HG03103 (cell line): ENCODE results near the gene SLFNL1.

Source experiments
- ATAC-seq: cut with Tn5 transposase; IDR thresholded peaks from one replicate; pipeline ENCODE4 v1.9.1; 2021; ENCODE audit warnings: low read depth; ENCODE audit not compliant: unreplicated experiment

Gene SLFNL1

GRCh38 chr1:41021526-41022308 is at the start of gene SLFNL1:
Gene SLFNL1, minus strand, starts transcription at chr1:41021725. Its CDS starts 1,065 bp downstream, at chr1:41020660.
- ATAC-seq: no peak

GRCh38 chr1:41056907-41057306 is 35.4 kb upstream of the SLFNL1 start:
- no peak for ATAC-seq

- no peak for ATAC-seq
Measured at GRCh38 chr1:41053316-41053715, 31.8 kb upstream of the SLFNL1 start.

- no peak for ATAC-seq
Measured at GRCh38 chr1:41051022-41051421, 29.5 kb upstream of the SLFNL1 start.

GRCh38 chr1:41048540-41048939 is 27.0 kb upstream of the SLFNL1 start:
- ATAC-seq: no peak

- no peak for ATAC-seq
Measured at GRCh38 chr1:41046347-41046775, 24.8 kb upstream of the SLFNL1 start.

- ATAC-seq: no peak
Measured at GRCh38 chr1:41045740-41046139, 24.2 kb upstream of the SLFNL1 start.

GRCh38 chr1:41044187-41044586 is 22.7 kb upstream of the SLFNL1 start:
- no peak for ATAC-seq

- no peak for ATAC-seq
Measured at GRCh38 chr1:41041614-41042270, 20.2 kb upstream of the SLFNL1 start.

GRCh38 chr1:41038110-41038509 is 16.6 kb upstream of the SLFNL1 start:
- no peak for ATAC-seq

GRCh38 chr1:41037116-41037903 is 15.8 kb upstream of the SLFNL1 start:
- ATAC-seq: no peak

- ATAC-seq: no peak
Measured at GRCh38 chr1:41033272-41033671, 11.7 kb upstream of the SLFNL1 start.

- ATAC-seq: no peak
Measured at GRCh38 chr1:41032147-41032546, 10.6 kb upstream of the SLFNL1 start.

- no peak for ATAC-seq
Measured at GRCh38 chr1:41030872-41031616, 9.5 kb upstream of the SLFNL1 start.

- no peak for ATAC-seq
Measured at GRCh38 chr1:41028034-41028642, 6.6 kb upstream of the SLFNL1 start.

- no peak for ATAC-seq
Measured at GRCh38 chr1:41025979-41026819, 4.7 kb upstream of the SLFNL1 start.

GRCh38 chr1:41024953-41025352 is 3.4 kb upstream of the SLFNL1 start:
- ATAC-seq: no peak

GRCh38 chr1:41023279-41023990 is 1.9 kb upstream of the SLFNL1 start:
- ATAC-seq: no peak

- no peak for ATAC-seq
Measured at GRCh38 chr1:41022424-41022823, 899 bp upstream of the SLFNL1 start.
